Hematopoietic multipotent progenitor cell treated with erythropoietin and hydrocortisone succinate and interleukin-3 and kit ligand, for 6 days (in vitro differentiated cells): ENCODE data around the gene EIF3D.

ENCODE experiments used
- DNase-seq: peaks from one replicate; pipeline ENCODE4 v3.0.0-alpha.2; 2015

Gene EIF3D

GRCh38 chr22:36528795-36529751, at the start of gene EIF3D:
Gene EIF3D, minus strand, starts transcription at chr22:36529166. Its CDS starts 3,045 bp downstream, at chr22:36526121.
- peak; percentile 100 for DNase-seq

- no peak for DNase-seq
Observed at GRCh38 chr22:36578619-36579018, 49.7 kb upstream of the EIF3D start.

- DNase-seq = no peak
Observed at GRCh38 chr22:36577019-36577418, 48.1 kb upstream of the EIF3D start.

- no peak for DNase-seq
Observed at GRCh38 chr22:36574728-36575127, 45.8 kb upstream of the EIF3D start.

DNA sequence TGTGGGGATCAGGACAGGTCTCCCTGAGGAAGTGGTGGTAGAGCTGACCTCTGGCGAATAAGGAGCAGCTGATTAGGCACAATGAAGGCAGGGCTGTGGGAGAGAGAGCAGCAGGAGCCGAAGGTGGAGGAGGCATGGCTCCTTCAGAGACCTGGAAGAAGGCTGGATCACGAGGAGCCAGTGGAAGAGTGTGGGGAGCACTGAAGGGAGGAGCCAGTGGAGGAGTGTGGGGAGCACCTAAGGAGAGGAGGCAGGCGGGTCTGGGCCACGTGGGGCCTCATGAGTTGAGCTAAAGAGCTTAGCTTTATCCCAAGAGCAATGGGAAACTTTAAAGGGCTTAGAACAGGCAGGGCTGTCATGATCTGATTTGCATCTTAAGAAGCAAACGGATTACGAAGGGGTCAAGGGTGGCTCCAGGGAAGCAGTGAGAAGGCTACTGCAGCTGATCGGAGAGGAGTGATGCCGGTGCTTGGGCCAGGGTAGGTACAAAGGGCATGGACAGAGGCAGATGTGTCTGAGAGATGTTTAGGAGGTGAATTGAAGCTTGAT, 44.9 kb upstream of the EIF3D start:
- no peak for DNase-seq

DNA sequence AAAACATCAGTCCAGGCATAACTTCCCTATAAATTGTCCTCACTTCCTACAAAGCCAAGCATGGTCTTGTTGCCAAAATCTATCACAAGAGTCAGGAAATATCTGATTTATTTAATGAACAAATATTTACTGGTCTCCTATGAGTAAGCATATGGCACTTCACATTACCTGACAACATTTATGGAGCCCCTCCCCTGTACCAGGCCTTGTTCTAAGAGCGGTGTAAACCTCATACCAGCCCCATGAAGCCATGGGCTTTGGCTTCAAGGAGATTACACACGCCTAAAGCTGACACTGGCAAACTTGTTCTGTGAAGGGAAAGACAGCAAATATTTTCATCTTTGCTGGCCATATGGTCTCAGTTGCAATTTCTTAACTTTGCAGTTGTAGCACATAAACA, 43.0 kb upstream of the EIF3D start:
- DNase-seq = no peak

DNA sequence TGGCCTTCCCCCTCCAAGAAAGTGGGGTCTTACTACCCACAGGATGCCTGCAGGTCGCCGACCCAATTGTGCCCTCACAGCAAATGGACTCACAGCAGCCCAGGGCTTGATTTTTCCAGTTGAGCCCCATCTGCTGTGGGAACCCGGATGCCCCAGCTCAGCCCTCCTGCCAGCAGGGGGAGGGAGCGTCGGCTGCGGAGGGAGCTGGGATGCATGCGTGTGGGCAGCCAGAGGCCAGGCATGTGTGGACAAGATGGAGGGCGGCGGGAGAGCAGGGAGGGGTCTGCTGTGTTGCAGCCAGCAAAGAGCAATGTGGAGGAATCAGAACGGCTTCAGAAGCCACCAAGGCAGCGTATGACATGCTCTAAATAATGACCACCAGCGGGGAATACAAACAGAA, 41.0 kb upstream of the EIF3D start:
- DNase-seq = no peak

DNA sequence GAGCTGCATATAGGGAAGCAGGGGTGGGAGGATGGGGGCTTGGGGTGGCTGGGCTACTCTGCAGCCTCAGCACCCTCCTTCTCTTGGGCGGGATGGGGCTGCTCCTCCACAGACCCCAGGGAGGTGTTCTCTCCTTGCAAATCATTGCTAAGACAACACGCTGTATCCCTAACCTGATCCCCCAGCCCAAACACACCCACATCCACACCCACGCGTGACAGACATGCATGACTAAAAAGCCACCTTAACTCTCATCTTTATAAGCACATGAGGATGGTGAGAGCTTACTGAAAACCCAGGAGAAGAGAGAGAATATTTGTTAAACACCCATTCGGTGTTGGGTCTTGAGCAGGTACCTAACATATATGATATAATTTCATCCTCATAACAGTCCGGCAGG, 39.9 kb upstream of the EIF3D start:
- DNase-seq = no peak

DNA sequence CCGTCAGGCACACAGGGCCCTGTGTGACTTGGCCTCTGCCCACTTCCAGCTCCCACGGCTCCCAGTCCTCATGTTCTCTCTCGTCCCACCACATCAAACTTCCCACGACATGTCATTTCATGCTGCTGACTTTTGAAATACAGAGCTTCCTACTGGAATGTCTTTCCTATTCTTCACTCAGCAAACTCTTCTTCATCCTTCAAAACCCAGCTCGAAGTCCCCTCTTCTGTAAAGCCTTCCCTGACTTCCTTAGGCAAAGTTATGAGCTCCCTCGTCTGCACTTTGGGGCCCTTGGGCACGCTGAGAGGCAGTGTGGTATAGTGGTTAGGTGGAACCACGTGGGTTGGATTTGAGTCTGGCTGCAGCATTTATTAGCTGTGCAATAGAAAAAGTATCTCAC, 37.8 kb upstream of the EIF3D start:
- DNase-seq = no peak

- no peak for DNase-seq
Observed at GRCh38 chr22:36565686-36566085, 36.7 kb upstream of the EIF3D start.

- DNase-seq = no peak
Observed at GRCh38 chr22:36565159-36565507, 36.2 kb upstream of the EIF3D start.

GRCh38 chr22:36564422-36565158, 35.6 kb upstream of the EIF3D start:
- no peak for DNase-seq

GRCh38 chr22:36563898-36564297, 34.9 kb upstream of the EIF3D start:
- DNase-seq = no peak

DNA sequence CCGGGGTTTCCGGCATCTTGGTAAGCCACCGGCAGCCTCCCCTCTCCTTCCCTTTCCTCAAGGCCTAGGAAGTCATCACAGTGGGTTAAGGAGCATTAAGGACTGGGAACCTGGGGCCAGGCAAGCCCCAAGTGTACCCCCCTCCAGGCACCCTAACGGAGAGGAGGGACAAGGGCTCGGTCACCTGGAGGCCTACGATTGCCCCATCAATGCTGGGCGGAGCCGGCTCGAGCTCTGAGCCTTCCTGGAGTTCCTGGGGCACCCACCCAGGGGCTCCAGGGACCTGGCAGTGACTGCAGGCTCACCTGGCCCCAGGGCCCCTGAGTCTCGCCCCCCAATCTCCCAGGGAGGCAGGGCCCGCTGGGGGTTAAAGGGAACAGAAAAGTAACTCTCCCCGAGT, 34.5 kb upstream of the EIF3D start:
- DNase-seq = no peak

DNA sequence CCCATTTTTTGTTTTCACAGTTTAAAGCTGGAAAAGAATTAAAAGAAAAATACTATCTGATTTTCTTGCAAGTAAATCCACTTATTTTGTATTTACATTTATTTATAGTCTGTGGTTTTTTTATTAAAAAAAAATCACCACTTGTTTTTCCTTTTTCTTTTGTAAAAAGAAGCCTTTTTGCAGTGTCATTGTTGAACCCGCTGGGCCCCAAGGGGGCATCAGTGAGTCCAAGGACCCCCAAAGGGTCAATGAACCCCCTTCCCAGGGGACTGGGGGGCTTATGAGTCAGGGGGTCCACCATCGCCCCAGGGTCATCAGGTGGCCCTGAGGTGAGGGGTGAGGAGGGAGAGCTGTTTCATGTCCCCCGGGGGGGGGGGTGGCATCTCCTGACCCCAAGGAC, 34.0 kb upstream of the EIF3D start:
- DNase-seq = no peak

DNA sequence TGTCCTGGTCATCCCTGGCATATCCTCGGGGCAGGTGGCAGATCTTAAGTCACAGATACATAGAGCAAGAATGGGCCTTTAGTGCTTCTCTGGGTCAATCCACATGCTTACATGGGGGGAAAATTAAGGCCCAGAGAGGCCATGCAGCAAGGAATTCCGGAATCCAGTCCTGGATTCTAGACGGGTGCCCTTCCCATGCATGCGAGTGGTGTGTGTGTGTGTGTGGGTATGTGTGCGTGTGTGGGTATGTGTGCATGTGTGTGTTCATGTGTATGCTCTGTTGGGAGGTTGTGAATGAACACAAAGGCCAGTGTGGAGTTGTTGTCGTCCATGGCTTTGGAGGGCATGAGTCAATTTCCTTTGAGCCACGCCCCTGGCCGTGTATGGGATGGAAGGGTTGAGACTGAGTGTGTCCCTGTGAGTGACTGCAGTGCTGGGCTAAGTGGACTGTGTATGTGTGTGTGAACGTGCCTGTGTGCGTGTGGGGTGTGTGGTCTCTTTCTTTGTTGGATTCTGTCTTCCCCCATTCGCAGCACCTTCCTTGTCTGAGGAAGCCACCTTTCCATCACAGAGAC, 33.4 kb upstream of the EIF3D start:
- DNase-seq = no peak

GRCh38 chr22:36561291-36561811, 32.4 kb upstream of the EIF3D start:
- no peak for DNase-seq

DNA sequence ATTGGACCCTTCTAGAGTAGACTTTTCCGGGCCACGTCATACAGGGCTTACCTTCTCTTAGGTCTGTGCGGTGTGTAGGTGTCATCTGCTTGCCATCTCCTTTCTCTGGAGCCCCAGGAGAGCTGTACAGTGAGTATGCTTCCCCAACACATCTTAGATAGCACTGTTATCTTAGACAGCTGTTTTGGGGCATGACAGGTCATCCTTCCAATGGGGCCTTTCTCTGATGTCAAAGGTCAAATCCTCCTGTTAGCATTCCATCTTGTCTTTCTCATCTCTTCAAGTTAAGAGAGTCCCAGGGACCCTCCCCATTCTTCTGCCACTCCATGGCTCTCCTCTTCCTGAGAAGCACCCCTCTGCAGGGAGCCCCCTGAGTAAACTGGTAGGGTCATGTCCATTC, 31.0 kb upstream of the EIF3D start:
- DNase-seq = no peak

DNA sequence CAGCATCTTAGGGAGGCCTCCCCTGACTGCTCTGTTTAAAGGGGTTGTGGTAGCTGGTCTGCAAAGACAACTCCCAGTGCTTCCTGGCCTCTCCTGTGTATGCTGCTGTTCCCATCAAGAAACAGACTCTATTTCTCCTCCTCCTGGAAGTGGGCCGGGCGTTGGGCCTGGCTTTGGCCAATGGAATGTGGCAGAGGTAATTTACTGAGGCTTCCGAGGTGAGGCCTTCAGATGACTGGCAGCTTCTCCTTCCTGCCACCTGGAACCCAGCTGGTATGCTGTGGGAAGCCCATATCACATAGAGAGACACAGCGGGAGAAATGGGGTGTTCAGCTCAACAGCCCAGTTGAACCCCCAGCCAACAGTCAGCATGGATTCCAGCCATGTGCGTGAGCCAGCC, 25.1 kb upstream of the EIF3D start:
- no peak for DNase-seq

DNA sequence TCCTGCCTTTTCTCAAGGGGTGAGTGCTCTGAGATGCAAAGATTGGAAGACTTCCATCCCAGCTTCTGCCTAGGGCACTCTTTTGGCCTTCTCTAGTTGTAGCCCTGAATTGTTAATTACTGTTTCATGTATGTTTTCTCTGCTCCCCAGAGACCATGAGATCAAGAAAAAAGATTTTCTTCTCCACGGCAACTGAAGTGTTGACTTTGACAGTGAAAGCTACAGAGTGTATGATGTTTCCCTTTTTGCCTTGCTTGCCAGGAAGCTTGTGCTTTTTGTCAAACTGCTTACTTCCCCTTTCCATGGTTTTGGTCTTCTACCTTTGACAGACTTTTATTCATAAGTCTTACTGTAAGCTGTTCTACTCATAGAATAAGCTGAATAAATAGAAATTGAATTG, 23.3 kb upstream of the EIF3D start:
- DNase-seq = peak; percentile 24

GRCh38 chr22:36550701-36551495, 21.9 kb upstream of the EIF3D start:
- no peak for DNase-seq

- no peak for DNase-seq
Observed at GRCh38 chr22:36549033-36549432, 20.1 kb upstream of the EIF3D start.
